Measurements from ENCODE around the gene MYO15A.
"Not testable (repeated sequence)": the region's sequence is repeated elsewhere in the genome, so short reads cannot be mapped to it uniquely, and the experiment has no call there.

The MYO15A gene

GRCh38 chr17:18185832-18186626 is 77.5 kb downstream of the MYO15A start:
- DNase-seq: no peak

DNA sequence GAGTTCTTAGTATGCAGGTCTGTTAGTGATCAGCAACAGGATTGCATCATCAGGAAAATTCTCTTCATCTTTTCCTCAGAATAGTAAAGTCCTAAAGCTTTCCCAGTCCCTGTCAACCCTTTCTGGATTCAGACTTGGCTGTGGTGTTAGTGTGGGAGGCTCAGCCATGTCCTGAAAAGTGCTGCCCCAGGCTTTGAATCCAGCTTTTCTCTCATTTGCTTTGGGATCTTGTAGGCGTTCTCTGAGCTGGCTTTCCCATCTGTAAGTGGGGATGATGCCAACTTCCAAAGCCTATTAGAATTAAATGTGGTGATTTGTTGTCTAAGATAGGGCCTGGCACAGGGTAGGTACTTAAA is 78.0 kb downstream of the MYO15A start:
- DNase-seq: no peak

DNA sequence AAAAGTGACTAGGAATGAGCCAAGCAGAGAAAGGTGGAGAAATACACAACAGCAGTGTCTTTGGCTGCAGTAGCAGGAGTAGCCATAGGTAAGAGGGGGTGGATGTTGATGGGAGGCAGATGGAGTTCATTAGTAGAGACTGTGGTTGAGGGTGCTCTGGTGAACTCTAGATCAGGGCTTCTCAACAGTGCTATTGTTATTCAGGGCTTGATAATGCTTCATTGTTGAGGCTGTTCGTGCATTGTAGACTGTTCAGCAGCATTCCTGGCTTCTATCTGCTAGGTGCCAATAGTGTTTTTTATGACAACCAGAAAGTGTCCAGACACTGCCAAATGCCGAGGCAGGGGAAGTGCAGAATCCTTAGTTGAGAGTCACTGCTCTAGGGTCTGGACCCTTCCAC is 78.7 kb downstream of the MYO15A start:
- no peak for DNase-seq

DNA sequence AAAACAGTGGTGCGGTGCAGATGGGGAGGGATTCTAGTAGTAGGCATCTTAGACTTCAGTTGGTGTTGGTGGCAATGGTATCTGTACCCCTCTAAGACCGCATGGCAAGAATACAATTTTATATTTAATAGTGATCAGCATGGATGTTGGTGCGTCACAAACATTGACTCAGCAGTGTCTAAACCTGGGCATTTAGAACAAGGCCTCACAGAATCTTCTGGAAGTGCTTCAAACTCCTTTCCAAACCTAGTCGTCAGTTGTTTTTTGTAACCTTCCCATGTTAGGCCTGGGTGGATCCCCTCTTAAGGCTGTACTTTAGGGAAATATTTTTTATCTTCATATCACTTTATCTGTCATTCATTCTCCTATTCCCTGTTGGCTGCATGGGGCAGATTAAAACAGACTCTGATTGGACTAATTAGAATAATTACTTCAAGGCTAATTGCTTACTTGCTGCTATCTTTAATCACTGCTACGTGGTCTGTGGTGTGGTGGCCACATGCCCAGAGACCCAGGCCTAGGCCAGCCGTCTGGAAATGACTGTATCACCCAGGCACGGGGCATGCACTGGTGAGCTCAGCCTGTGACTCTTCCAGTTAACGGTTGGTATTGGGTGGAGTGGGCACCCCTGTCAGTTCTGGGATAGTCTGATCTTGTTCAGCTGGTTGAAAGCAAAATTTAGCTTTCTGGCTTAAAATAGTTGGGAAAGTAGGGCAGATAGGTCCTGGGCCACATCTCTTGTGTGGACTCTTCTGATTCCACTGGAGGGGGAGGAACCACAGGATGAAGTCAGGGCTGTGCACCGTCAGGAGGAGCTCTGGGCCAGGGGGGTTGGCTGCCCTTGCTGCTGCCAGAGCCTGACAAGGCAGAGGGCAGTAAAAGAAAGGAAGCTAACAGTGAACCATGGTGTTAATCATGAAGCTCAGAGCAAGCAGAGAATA is 79.5 kb downstream of the MYO15A start:
- DNase-seq: no peak

GRCh38 chr17:18190628-18191235 is 82.2 kb downstream of the MYO15A start:
- no peak for DNase-seq

- no peak for DNase-seq
Measured at GRCh38 chr17:18191236-18191667, 82.7 kb downstream of the MYO15A start.

- DNase-seq: no peak
Measured at GRCh38 chr17:18191967-18192366, 83.4 kb downstream of the MYO15A start.

- DNase-seq: no peak
Measured at GRCh38 chr17:18194394-18194793, 85.8 kb downstream of the MYO15A start.

DNA sequence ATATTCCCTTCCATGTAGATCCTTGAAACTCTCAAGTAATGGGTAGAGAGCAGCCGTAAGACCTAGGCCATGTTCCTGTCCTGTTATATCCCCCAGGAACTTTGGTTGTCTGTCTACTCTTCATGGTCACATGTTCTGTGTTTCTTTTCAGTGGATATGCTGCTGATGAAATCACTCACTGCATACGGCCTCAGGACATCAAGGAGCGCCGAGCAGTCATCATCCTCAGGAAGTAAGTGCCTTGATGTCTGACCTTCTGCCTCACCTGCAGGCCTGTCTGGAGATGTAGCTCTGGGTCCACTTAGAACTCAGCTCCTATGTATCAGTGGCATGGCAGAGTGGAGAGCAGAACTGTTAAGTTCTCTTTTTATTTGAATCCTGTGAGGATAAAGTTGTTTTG is 86.2 kb downstream of the MYO15A start:
- DNase-seq: no peak

GRCh38 chr17:18195246-18195645 is 86.7 kb downstream of the MYO15A start:
- no peak for DNase-seq

DNA sequence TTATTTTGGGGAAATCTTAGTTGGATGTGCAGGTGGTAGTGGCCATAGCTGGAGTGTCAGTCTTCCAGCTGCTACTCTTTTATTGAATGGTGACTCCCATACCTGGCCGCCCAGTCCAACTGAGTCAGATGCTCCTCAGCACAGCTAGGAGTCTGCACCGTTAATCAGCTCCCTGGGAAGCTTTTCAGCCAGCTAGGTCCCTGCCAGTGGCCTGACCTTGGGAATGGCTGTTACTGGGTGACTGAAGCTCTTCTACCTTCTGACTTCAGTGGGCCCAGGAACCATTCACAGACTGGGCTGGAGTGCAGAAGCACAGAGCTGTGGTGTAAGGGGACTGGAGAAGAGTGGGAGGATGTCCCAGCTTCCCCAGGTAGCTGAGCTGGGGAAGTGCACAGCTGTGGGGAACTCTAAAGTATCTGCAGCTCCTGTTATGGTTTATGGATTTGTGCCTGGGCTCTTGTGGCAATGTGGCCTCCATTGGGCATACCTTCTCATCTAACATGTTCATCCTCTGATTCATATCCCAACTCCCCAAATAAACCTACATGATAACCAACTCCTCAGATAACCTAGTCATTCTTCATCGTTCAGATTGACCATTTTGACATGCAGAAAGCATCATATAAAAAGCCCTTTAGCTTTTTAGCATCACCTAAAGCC is 89.1 kb downstream of the MYO15A start:
- no peak for DNase-seq

DNA sequence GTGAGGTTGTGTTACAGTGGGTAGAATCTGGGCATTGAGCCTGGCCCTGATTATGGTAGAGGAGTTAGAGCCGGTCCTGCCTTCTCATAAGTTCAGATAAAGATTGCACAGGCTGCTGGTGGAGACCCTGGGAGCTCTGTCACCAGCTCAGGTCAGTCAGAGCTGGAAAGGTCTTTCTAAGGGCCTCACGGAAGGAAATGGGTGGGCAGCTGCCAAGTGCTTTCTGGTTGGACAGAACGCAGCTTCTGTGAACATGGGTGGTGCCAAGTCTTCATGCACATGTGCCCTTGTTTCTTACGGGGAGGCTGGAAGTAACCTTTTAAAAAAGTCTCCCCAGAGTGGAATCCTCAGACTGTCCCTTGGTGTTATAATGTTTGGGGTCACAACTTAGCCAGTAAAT is 90.0 kb downstream of the MYO15A start:
- no peak for DNase-seq

GRCh38 chr17:18201108-18201507 is 92.6 kb downstream of the MYO15A start:
- no peak for DNase-seq

- DNase-seq: no peak
Measured at GRCh38 chr17:18203308-18203707, 94.8 kb downstream of the MYO15A start.

GRCh38 chr17:18205861-18206260 is 97.3 kb downstream of the MYO15A start:
- no peak for DNase-seq

DNA sequence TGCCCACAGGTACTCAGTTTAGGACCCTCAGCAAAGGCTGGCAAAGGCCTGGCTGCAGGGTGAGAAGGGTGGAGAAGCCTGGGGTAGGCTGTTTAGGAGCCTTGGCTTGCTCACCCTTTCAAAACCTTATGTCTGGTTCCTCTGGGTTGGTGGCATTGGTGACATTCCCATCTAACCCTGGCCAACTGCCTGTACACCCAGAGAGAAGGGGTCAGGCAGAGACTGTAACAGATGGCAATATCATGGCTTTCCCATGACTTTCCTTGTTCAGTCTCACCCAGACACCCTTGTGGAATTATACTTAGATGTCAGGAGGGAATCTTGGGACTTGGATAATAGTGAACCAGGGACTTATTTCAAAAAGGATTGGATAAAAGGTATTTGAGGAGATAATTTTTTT is 98.4 kb downstream of the MYO15A start:
- DNase-seq: no peak

GRCh38 chr17:18208092-18208491 is 99.5 kb downstream of the MYO15A start:
- no peak for DNase-seq

DNA sequence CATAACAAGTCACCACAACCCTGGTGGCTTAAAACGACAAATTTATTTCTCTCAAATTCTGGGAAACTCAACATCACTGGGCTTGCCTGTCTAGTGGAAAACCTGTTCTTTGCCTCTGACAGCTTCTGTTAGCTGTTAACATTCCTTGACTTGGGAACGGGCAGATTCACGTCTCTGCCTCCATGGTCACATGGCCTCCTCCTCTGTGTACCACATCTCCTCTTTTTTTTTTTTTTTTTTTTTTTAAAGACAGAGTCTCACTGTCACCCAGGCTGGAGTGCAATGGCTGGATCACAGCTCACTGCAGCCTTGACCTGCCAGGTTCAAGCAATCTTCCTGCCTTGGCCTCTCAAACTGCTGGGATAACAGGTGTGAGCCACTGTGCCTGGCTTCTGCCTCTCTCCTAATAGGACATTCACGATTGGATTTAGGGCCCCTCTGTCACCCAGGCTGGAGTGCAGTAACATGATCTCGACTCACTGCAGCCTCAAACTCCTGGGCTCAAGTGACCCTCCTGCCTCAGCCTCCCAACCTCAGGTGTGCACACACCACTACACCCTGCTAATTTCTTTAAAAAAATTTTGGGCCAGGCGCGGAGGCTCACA is 105.2 kb downstream of the MYO15A start:
- DNase-seq: no peak

GRCh38 chr17:18216906-18217305 is 108.3 kb downstream of the MYO15A start:
- not testable (repeated sequence) for DNase-seq

GRCh38 chr17:18217412-18218015 is 109.0 kb downstream of the MYO15A start:
- no peak for DNase-seq

GRCh38 chr17:18218756-18219415 is 110.3 kb downstream of the MYO15A start:
- no peak for DNase-seq

GRCh38 chr17:18224053-18224386 is 115.5 kb downstream of the MYO15A start:
- no peak for DNase-seq

Data from NCI-H1436 treated with DMSO at 0.1 percent for 48 hours (cell line).